GM23338 (cell line): ENCODE results near the gene ESR1. TPM values are rescaled to one million over a fixed set of nuclear protein-coding genes. Genes with fewer than 3 reads are reported as not detected.

Source experiments
- ATAC-seq: fragments of 200-7000 bp; cut with Tn5 transposase; 3 replicates; pipeline ENCODE4 v1.9.1; 2020
- DNase-seq: peaks from one replicate; pipeline ENCODE4 v3.0.0-alpha.2; 2015; ENCODE audit warnings: low spot score
- H2AFZ ChIP-seq: fragments of 200-600 bp; sonication (generic); 2 replicates; pipeline ENCODE4 v1.8.0; 2016; ENCODE audit warnings: antibody characterized with exemption, mild to moderate bottlenecking, moderate library complexity
- H3F3A ChIP-seq: fragments of 200-600 bp; sonication (generic); replicated peaks from 2 replicates; pipeline ENCODE4 v1.8.0; 2017; ENCODE audit warnings: antibody characterized with exemption, mixed run types, low read depth
- H3K27ac ChIP-seq: fragments of 200-600 bp; sonication (generic); 2 replicates; pipeline ENCODE4 v1.6.1; 2016; ENCODE audit warnings: low read depth
- H3K27me3 ChIP-seq: fragments of 200-600 bp; sonication (generic); 2 replicates; pipeline ENCODE4 v1.8.0; 2016; ENCODE audit warnings: mild to moderate bottlenecking, mixed run types, moderate library complexity; ENCODE audit not compliant: insufficient read depth
- H3K36me3 ChIP-seq: fragments of 200-600 bp; sonication (generic); 2 replicates; pipeline ENCODE4 v1.8.0; 2016; ENCODE audit warnings: mild to moderate bottlenecking; ENCODE audit not compliant: insufficient read depth
- H3K4me1 ChIP-seq: fragments of 200-600 bp; sonication (generic); 2 replicates; pipeline ENCODE4 v1.8.0; 2016; ENCODE audit warnings: mild to moderate bottlenecking, moderate library complexity; ENCODE audit not compliant: insufficient read depth
- H3K4me2 ChIP-seq: fragments of 200-600 bp; sonication (generic); 2 replicates; pipeline ENCODE4 v1.7.1; 2017; ENCODE audit warnings: mixed run types
- H3K4me3 ChIP-seq: fragments of 200-600 bp; sonication (generic); 2 replicates; pipeline ENCODE4 v1.6.1; 2016; ENCODE audit warnings: mixed run types
- H3K79me2 ChIP-seq: fragments of 200-600 bp; sonication (generic); replicated peaks from 2 replicates; pipeline ENCODE4 v1.8.0; 2017; ENCODE audit warnings: mild to moderate bottlenecking; ENCODE audit not compliant: insufficient read depth
- H3K9me2 ChIP-seq: fragments of 200-600 bp; sonication (generic); 2 replicates; pipeline ENCODE4 v1.8.0; 2017; ENCODE audit not compliant: insufficient read depth
- H4K20me1 ChIP-seq: fragments of 200-600 bp; sonication (generic); replicated peaks from 2 replicates; pipeline ENCODE4 v1.8.0; 2017; ENCODE audit warnings: mild to moderate bottlenecking; ENCODE audit not compliant: insufficient read depth
- H3K27ac Mint-ChIP-seq: 2 replicates; pipeline ENCODE4 v1.8.0; 2020; ENCODE audit warnings: inconsistent platforms, mild to moderate bottlenecking, moderate library complexity, mixed read lengths
- H3K27me3 Mint-ChIP-seq: 3 replicates; pipeline ENCODE4 v1.8.0; 2022; ENCODE audit warnings: low read depth, mild to moderate bottlenecking, moderate library complexity, mixed read lengths, inconsistent platforms; ENCODE audit not compliant: insufficient read depth, poor library complexity
- H3K36me3 Mint-ChIP-seq: 3 replicates; pipeline ENCODE4 v1.8.0; 2021; ENCODE audit warnings: low read depth, mild to moderate bottlenecking, inconsistent platforms, moderate library complexity, mixed read lengths
- H3K4me1 Mint-ChIP-seq: 3 replicates; pipeline ENCODE4 v1.8.0; 2020; ENCODE audit warnings: mild to moderate bottlenecking, inconsistent platforms, mixed read lengths
- H3K4me3 Mint-ChIP-seq: 3 replicates; pipeline ENCODE4 v1.8.0; 2021; ENCODE audit warnings: moderate library complexity, mild to moderate bottlenecking, inconsistent platforms, mixed read lengths
- H3K9me3 Mint-ChIP-seq: 3 replicates; pipeline ENCODE4 v1.8.0; 2020; ENCODE audit warnings: moderate library complexity, mild to moderate bottlenecking, inconsistent platforms, mixed read lengths
- CREB1 ChIP-seq: fragments of 250-450 bp; sonication (Bioruptor Pico); IDR thresholded peaks from 2 replicates; pipeline ENCODE4 v1.5.0; 2020; ENCODE audit warnings: low read depth, mild to moderate bottlenecking, moderate library complexity
- CTCF ChIP-seq, 2 experiments: fragments of 200-600 bp in 1 of 2; sonication (generic) in 1 of 2; conservative IDR thresholded peaks; 2 replicates each; pipeline versions ENCODE4 v1.5.1 to v1.6.1; 2016 to 2017; ENCODE audit warnings: antibody characterized with exemption in 2 of 2, low read depth in 2 of 2, mild to moderate bottlenecking in 2 of 2, moderate library complexity in 1 of 2
- ETS1 ChIP-seq: IDR thresholded peaks from 2 replicates; pipeline ENCODE4 v1.6.1; 2016; ENCODE audit warnings: antibody characterized with exemption
- EZH2 ChIP-seq: fragments of 200-600 bp; sonication (generic); IDR thresholded peaks from one replicate; pipeline ENCODE4 v1.8.0; 2017; ENCODE audit warnings: antibody characterized with exemption, mild to moderate bottlenecking, low read depth; ENCODE audit not compliant: unreplicated experiment
- EZH2phosphoT487 ChIP-seq: fragments of 200-600 bp; sonication (generic); IDR thresholded peaks from one replicate; pipeline ENCODE4 v1.8.1; 2018; ENCODE audit warnings: antibody characterized with exemption; ENCODE audit not compliant: unreplicated experiment
- JUNB ChIP-seq: IDR thresholded peaks from one replicate; pipeline ENCODE4 v1.6.1; 2016; ENCODE audit warnings: antibody characterized with exemption; ENCODE audit not compliant: unreplicated experiment
- NANOG ChIP-seq: IDR thresholded peaks from 2 replicates; pipeline ENCODE4 v1.6.1; 2016; ENCODE audit warnings: antibody characterized with exemption, borderline replicate concordance
- POLR2AphosphoS5 ChIP-seq: IDR thresholded peaks from 2 replicates; pipeline ENCODE4 v1.6.1; 2016; ENCODE audit warnings: antibody characterized with exemption, low read depth
- REST ChIP-seq: IDR thresholded peaks from one replicate; pipeline ENCODE4 v1.6.1; 2018; ENCODE audit warnings: antibody characterized with exemption; ENCODE audit not compliant: unreplicated experiment
- STAT1 ChIP-seq: IDR thresholded peaks from one replicate; pipeline ENCODE4 v1.6.1; 2016; ENCODE audit warnings: antibody characterized with exemption; ENCODE audit not compliant: unreplicated experiment
- ZNF114 ChIP-seq: fragments of 250-450 bp; sonication (Bioruptor Pico); IDR thresholded peaks from 2 replicates; pipeline ENCODE4 v1.5.0; 2020; ENCODE audit warnings: mild to moderate bottlenecking, moderate library complexity
- ZNF331 ChIP-seq: fragments of 250-450 bp; sonication (Bioruptor Pico); IDR thresholded peaks from 2 replicates; pipeline ENCODE4 v1.5.0; 2020; ENCODE audit warnings: low read depth, mild to moderate bottlenecking, moderate library complexity
- ZNF462 ChIP-seq: fragments of 250-450 bp; sonication (Bioruptor Pico); IDR thresholded peaks from 2 replicates; pipeline ENCODE4 v1.5.0; 2020; ENCODE audit warnings: mild to moderate bottlenecking, moderate library complexity
- polyA plus RNA-seq: library from polyadenylated mRNA; unstranded; fragments of >200 nt; fragmentation: Nextera tagmentation; extraction: Ambion mirVana; gene quantifications from 2 replicates; pipeline ENCODE4 v1.2.1, GENCODE V29; 2016
- total RNA-seq: library from RNA; depleted of rRNA; stranded (reverse); fragments of >200 nt; shearing (Covaris generic); gene quantifications from 2 replicates; pipeline ENCODE4 v1.2.3, GENCODE V29; 2014

ESR1 gene
- total and polyA plus RNA-seq, 2 experiments from 2014 or later: 0.94 TPM; not detected in 1

- Histone ChIP-seq H3K27me3 (no peaks in the 10 kb centered on the region), H3K4me1 (0 out of 2 replicates have a peak, but pooled peaks cover 10% of the 10 kb centered on the region), H3K9me2 (no peaks in the 10 kb centered on the region; the same call in 1 of the 2 replicates), H2AFZ (no peak overlapping the region), H3K27ac (no peak overlapping the region), H3F3A (no peaks in the 10 kb centered on the region), H3K36me3 (no peaks in the 10 kb centered on the region), H3K4me3 (no peak overlapping the region), H3K79me2 (no peaks in the 10 kb centered on the region), H3K4me2 (no peak overlapping the region), H4K20me1 (no peaks in the 10 kb centered on the region)
- DNase-seq (peak; percentile 8), ATAC-seq (no peak)
- Mint-ChIP-seq H3K36me3 (no peaks in the 10 kb centered on the region), H3K9me3 (no peaks in the 10 kb centered on the region), H3K4me3 (no peak overlapping the region), H3K27ac (no peak overlapping the region), H3K4me1 (peaks cover 18% of the 10 kb centered on the region; the same call in 2 of the 3 replicates), H3K27me3 (peaks cover 1% of the 10 kb centered on the region)
- no peak for TF ChIP-seq JUNB
- TF ChIP-seq ETS1: no peak
- no peak for TF ChIP-seq CTCF (conservative IDR thresholded peaks at IDR 0.05; ENCODE audit: low read depth in 2 of 2)
- TF ChIP-seq ZNF114 (CRISPR knock-in tag): no peak
- TF ChIP-seq NANOG: no peak
- no peak for TF ChIP-seq ZNF331 (CRISPR knock-in tag)
- TF ChIP-seq CREB1 (CRISPR knock-in tag): no peak
- no peak for TF ChIP-seq ZNF462
- TF ChIP-seq REST: no peak
- TF ChIP-seq POLR2AphosphoS5: no peak
- TF ChIP-seq EZH2: no peak
- no peak for TF ChIP-seq STAT1
- TF ChIP-seq EZH2phosphoT487: no peak
Observed at GRCh38 chr6:151914484-151914883, 107.0 kb downstream of the ESR1 start.
